B cell (primary cell): Measurements from ENCODE around the gene CNOT6.

ENCODE experiments used
- CTCF ChIP-seq: fragments of 200-600 bp; IDR thresholded peaks from one replicate; pipeline ENCODE4 v1.8.0; 2022; ENCODE audit warnings: antibody characterized with exemption, mild to moderate bottlenecking
- EZH2 ChIP-seq: IDR thresholded peaks from 2 replicates; pipeline ENCODE4 v1.6.1; 2012; ENCODE audit warnings: borderline replicate concordance, low read depth, mild to moderate bottlenecking, moderate library complexity, low read length; ENCODE audit not compliant: insufficient read depth, poor library complexity, severe bottlenecking

DNA sequence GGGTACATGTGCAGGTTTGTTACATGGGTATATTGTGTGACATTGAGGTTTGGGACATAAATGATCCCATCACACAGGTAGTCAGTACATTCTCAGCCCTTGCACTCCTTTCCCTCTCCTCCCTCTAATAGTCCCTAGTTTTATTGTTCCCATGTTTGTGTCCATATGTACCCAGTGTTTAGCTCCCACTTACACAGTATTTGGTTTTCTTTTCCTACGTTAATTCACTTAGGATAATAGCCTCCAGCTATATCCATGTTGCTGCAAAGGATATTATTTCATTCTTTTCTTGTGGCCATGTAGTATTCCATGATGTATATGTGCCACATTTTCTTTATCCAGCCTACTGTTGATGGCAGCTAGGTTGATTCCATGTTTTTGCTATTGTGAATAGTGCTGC, 27.4 kb downstream of the CNOT6 start:
- TF ChIP-seq CTCF (no peak), EZH2 (no peak)
